LHCN-M2 (cell line): ENCODE measurements around the gene ASB7. TPM values are rescaled to one million over a fixed set of nuclear protein-coding genes. Genes with fewer than 3 reads are reported as not detected.
"Not testable (repeated sequence)": the region's sequence is repeated elsewhere in the genome, so short reads cannot be mapped to it uniquely, and the experiment has no call there.

Experiments
- DNase-seq: peaks from one replicate; pipeline ENCODE4 v3.0.0-alpha.2; 2012; ENCODE audit warnings: low read depth
- total RNA-seq: library from RNA; depleted of rRNA; stranded (reverse); fragments of >200 nt; gene quantifications from 2 replicates; pipeline ENCODE4 v1.2.3, GENCODE V29; 2014

Gene ASB7
- total RNA-seq, 1 experiment from 2014 or later: 11.0 TPM

- no peak for DNase-seq
Observed at GRCh38 chr15:100650685-100651084, 48.3 kb downstream of the ASB7 start.

- peak; percentile 27 for DNase-seq
Observed at GRCh38 chr15:100651253-100651652, 48.9 kb downstream of the ASB7 start.

- no peak for DNase-seq
Observed at GRCh38 chr15:100652116-100652515, 49.7 kb downstream of the ASB7 start.

- no peak for DNase-seq
Observed at GRCh38 chr15:100653608-100654007, 51.2 kb downstream of the ASB7 start.

- DNase-seq: no peak
Observed at GRCh38 chr15:100658895-100659294, 56.5 kb downstream of the ASB7 start.

- no peak for DNase-seq
Observed at GRCh38 chr15:100661156-100661555, 58.8 kb downstream of the ASB7 start.

- peak; percentile 54 for DNase-seq
Observed at GRCh38 chr15:100663086-100663914, 60.9 kb downstream of the ASB7 start.

GRCh38 chr15:100663915-100664281 is 61.5 kb downstream of the ASB7 start:
- peak; percentile 27 for DNase-seq

GRCh38 chr15:100665570-100665969 is 63.2 kb downstream of the ASB7 start:
- no peak for DNase-seq

- no peak for DNase-seq
Observed at GRCh38 chr15:100667405-100668347, 65.3 kb downstream of the ASB7 start.

GRCh38 chr15:100668348-100668745 is 66.0 kb downstream of the ASB7 start:
- no peak for DNase-seq

- DNase-seq: no peak
Observed at GRCh38 chr15:100669260-100669659, 66.9 kb downstream of the ASB7 start.

- no peak for DNase-seq
Observed at GRCh38 chr15:100670505-100671021, 68.2 kb downstream of the ASB7 start.

GRCh38 chr15:100671124-100671680 is 68.8 kb downstream of the ASB7 start:
- DNase-seq: no peak

- peak; percentile 40 for DNase-seq
Observed at GRCh38 chr15:100671858-100672543, 69.6 kb downstream of the ASB7 start.

- no peak for DNase-seq
Observed at GRCh38 chr15:100672959-100673358, 70.6 kb downstream of the ASB7 start.

- not testable (repeated sequence) for DNase-seq
Observed at GRCh38 chr15:100679151-100679550, 76.8 kb downstream of the ASB7 start.

- no peak for DNase-seq
Observed at GRCh38 chr15:100680726-100681125, 78.3 kb downstream of the ASB7 start.

GRCh38 chr15:100681335-100681746 is 79.0 kb downstream of the ASB7 start:
- no peak for DNase-seq

- DNase-seq: no peak
Observed at GRCh38 chr15:100682468-100682867, 80.1 kb downstream of the ASB7 start.

- no peak for DNase-seq
Observed at GRCh38 chr15:100683434-100683833, 81.0 kb downstream of the ASB7 start.
